HepG2 (cell line): Measurements from ENCODE around the gene BHLHE41.

Experiments
- CREB3 ChIP-seq: sonication (generic); formaldehyde crosslinking; IDR thresholded peaks from 2 replicates; pipeline ENCODE4 v1.5.0; 2020; ENCODE audit warnings: missing genetic modification reagents
- KAT7 ChIP-seq: IDR thresholded peaks from 2 replicates; pipeline ENCODE4 v1.6.1; 2018; ENCODE audit warnings: borderline replicate concordance, missing compliant biosample characterization
- ZNF234 ChIP-seq: sonication (generic); formaldehyde crosslinking; conservative IDR thresholded peaks from 2 replicates; pipeline ENCODE4 v1.5.1; 2020; ENCODE audit warnings: mild to moderate bottlenecking, missing genetic modification reagents

GRCh38 chr12:26126340-26127284 lies 1.8 kb upstream of the BHLHE41 start:
- TF ChIP-seq KAT7 (CRISPR knock-in tag) (no peak), ZNF234 (no peak), CREB3 (CRISPR knock-in tag) (no peak)
